HEK293 (cell line): ENCODE results near the gene ALDH4A1.
A peak's percentile ranks its signal among the peaks of the same experiment; 100 is the strongest.

ENCODE experiments used
- CTCF ChIA-PET: fragments of 350-600 bp; formaldehyde crosslinking; extraction: SDS; loops from one replicate; lab custom pipeline; 2021; ENCODE audit warnings: antibody characterized with exemption; lab: Yijun Ruan, JAX
- POLR2A ChIA-PET: fragments of 300-600 bp; formaldehyde crosslinking; extraction: SDS; loops from one replicate; lab custom pipeline; 2020; ENCODE audit warnings: antibody characterized with exemption, inconsistent platforms; lab: Yijun Ruan, JAX
- H3K27ac ChIP-seq: fragments of 200-500 bp; sonication (Bioruptor generic); 2 replicates; pipeline ENCODE4 v1.5.1; 2014; ENCODE audit warnings: low read depth, low read length, control low read depth, inconsistent platforms; ENCODE audit errors: extremely low read depth
- H3K36me3 ChIP-seq, 2 experiments: fragments of 200-500 bp in 1 of 2; sonication (Bioruptor generic) in 1 of 2; 1 replicate in 1 of 2; 2 replicates in 1 of 2; pipeline ENCODE4 v1.5.1; 2014 to 2017; ENCODE audit warnings: inconsistent platforms in 2 of 2, low read length in 2 of 2; ENCODE audit not compliant: control insufficient read depth in 2 of 2, insufficient read depth in 1 of 2
- H3K4me1 ChIP-seq: fragments of 200-500 bp; sonication (Bioruptor generic); 2 replicates; pipeline ENCODE4 v1.5.1; 2014; ENCODE audit warnings: mild to moderate bottlenecking, low read length, inconsistent platforms; ENCODE audit not compliant: control insufficient read depth, insufficient read depth
- H3K4me3 ChIP-seq: 2 replicates; pipeline ENCODE4 v1.5.1; 2011; ENCODE audit warnings: low read depth, mild to moderate bottlenecking, control low read depth, low read length, moderate library complexity
- H3K9me3 ChIP-seq: fragments of 200-500 bp; sonication (Bioruptor generic); 2 replicates; pipeline ENCODE4 v1.5.1; 2014; ENCODE audit warnings: low read depth, low read length, inconsistent platforms; ENCODE audit not compliant: control insufficient read depth, insufficient read depth
- HOXC10 ChIP-seq: sonication (generic); formaldehyde crosslinking; IDR thresholded peaks from 2 replicates; pipeline ENCODE4 v1.8.1; 2023; ENCODE audit warnings: mild to moderate bottlenecking, missing genetic modification reagents
- KLF7 ChIP-seq: fragments of 450-650 bp; formaldehyde crosslinking; IDR thresholded peaks from 2 replicates; pipeline ENCODE4 v1.5.1; 2016; ENCODE audit warnings: missing biosample characterization, missing genetic modification characterization, borderline replicate concordance
- MEIS1 ChIP-seq: sonication (generic); formaldehyde crosslinking; IDR thresholded peaks from 2 replicates; pipeline ENCODE4 v1.8.1; 2022; ENCODE audit warnings: missing genetic modification reagents, mild to moderate bottlenecking, borderline replicate concordance
- ZBTB17 ChIP-seq: fragments of 450-650 bp; formaldehyde crosslinking; IDR thresholded peaks from 2 replicates; pipeline ENCODE4 v1.5.1; 2016; ENCODE audit warnings: missing biosample characterization, missing genetic modification characterization
- ZFHX2 ChIP-seq: fragments of 450-650 bp; formaldehyde crosslinking; conservative IDR thresholded peaks from 2 replicates; pipeline ENCODE4 v1.5.1; 2016; ENCODE audit warnings: missing biosample characterization, missing genetic modification characterization
- ZFP37 ChIP-seq: fragments of 450-650 bp; formaldehyde crosslinking; IDR thresholded peaks from 2 replicates; pipeline ENCODE4 v1.5.1; 2016; ENCODE audit warnings: missing biosample characterization, missing genetic modification characterization
- ZNF155 ChIP-seq: fragments of 450-650 bp; formaldehyde crosslinking; IDR thresholded peaks from 2 replicates; pipeline ENCODE4 v1.5.1; 2016; ENCODE audit warnings: missing biosample characterization, missing genetic modification characterization
- ZNF16 ChIP-seq: fragments of 450-650 bp; formaldehyde crosslinking; IDR thresholded peaks from 2 replicates; pipeline ENCODE4 v1.5.1; 2016; ENCODE audit warnings: low read depth, missing biosample characterization, missing genetic modification characterization
- ZNF169 ChIP-seq: fragments of 450-650 bp; formaldehyde crosslinking; IDR thresholded peaks from 2 replicates; pipeline ENCODE4 v1.5.1; 2016; ENCODE audit warnings: missing biosample characterization, missing genetic modification characterization
- ZNF184 ChIP-seq: fragments of 450-650 bp; IDR thresholded peaks from 2 replicates; pipeline ENCODE4 v1.5.1; 2018; ENCODE audit warnings: missing biosample characterization, mild to moderate bottlenecking, missing genetic modification characterization
- ZNF292 ChIP-seq: fragments of 450-650 bp; formaldehyde crosslinking; IDR thresholded peaks from 2 replicates; pipeline ENCODE4 v1.5.1; 2016; ENCODE audit warnings: low read depth, missing biosample characterization, missing genetic modification characterization, borderline replicate concordance
- ZNF311 ChIP-seq: fragments of 450-650 bp; formaldehyde crosslinking; IDR thresholded peaks from 2 replicates; pipeline ENCODE4 v1.5.1; 2017; ENCODE audit warnings: missing biosample characterization, missing genetic modification characterization, borderline replicate concordance
- ZNF335 ChIP-seq: fragments of 450-650 bp; formaldehyde crosslinking; conservative IDR thresholded peaks from 2 replicates; pipeline ENCODE4 v1.5.1; 2016; ENCODE audit warnings: missing biosample characterization, missing genetic modification characterization
- ZNF548 ChIP-seq: fragments of 450-650 bp; formaldehyde crosslinking; IDR thresholded peaks from 2 replicates; pipeline ENCODE4 v1.5.1; 2016; ENCODE audit warnings: missing biosample characterization, missing genetic modification characterization
- ZNF654 ChIP-seq: fragments of 450-650 bp; formaldehyde crosslinking; IDR thresholded peaks from 2 replicates; pipeline ENCODE4 v1.5.1; 2016; ENCODE audit warnings: low read depth, missing biosample characterization, missing genetic modification characterization
- ZSCAN16 ChIP-seq: fragments of 450-650 bp; formaldehyde crosslinking; IDR thresholded peaks from 2 replicates; pipeline ENCODE4 v1.5.1; 2016; ENCODE audit warnings: missing biosample characterization, missing genetic modification characterization
- TF ChIP-seq, protein P1 (sequence below): fragments of 450-650 bp; formaldehyde crosslinking; IDR thresholded peaks from 2 replicates; pipeline ENCODE4 v1.5.1; 2016; ENCODE audit warnings: missing biosample characterization, missing genetic modification characterization
- TF ChIP-seq, protein P2 (sequence below): fragments of 450-650 bp; formaldehyde crosslinking; IDR thresholded peaks from 2 replicates; pipeline ENCODE4 v1.5.1; 2016; ENCODE audit warnings: missing biosample characterization, missing genetic modification characterization
- TF ChIP-seq, protein P3 (sequence below): fragments of 450-650 bp; formaldehyde crosslinking; IDR thresholded peaks from 2 replicates; pipeline ENCODE4 v1.5.1; 2016; ENCODE audit warnings: missing biosample characterization, missing genetic modification characterization

Gene ALDH4A1

GRCh38 chr1:18884727-18885126 is 17.6 kb downstream of the ALDH4A1 start:
- Histone ChIP-seq H3K36me3 (peaks cover 0 to 7% of the 10 kb centered on the region in 2 experiments; a peak in 1 of 3 replicates), H3K9me3 (no peaks in the 10 kb centered on the region)
- TF ChIP-seq KLF7 (tag by site-specific recombination) (no peak), ZNF169 (tag by site-specific recombination) (no peak), ZBTB17 (tag by site-specific recombination) (no peak)
- TF ChIP-seq, protein P1, sequence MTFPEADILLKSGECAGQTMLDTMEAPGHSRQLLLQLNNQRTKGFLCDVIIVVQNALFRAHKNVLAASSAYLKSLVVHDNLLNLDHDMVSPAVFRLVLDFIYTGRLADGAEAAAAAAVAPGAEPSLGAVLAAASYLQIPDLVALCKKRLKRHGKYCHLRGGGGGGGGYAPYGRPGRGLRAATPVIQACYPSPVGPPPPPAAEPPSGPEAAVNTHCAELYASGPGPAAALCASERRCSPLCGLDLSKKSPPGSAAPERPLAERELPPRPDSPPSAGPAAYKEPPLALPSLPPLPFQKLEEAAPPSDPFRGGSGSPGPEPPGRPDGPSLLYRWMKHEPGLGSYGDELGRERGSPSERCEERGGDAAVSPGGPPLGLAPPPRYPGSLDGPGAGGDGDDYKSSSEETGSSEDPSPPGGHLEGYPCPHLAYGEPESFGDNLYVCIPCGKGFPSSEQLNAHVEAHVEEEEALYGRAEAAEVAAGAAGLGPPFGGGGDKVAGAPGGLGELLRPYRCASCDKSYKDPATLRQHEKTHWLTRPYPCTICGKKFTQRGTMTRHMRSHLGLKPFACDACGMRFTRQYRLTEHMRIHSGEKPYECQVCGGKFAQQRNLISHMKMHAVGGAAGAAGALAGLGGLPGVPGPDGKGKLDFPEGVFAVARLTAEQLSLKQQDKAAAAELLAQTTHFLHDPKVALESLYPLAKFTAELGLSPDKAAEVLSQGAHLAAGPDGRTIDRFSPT (tag by site-specific recombination), result no peak
- TF ChIP-seq, all 188 proteins: peak for 0
- POLR2A ChIA-PET, result interaction anchor here (1.4 kb wide), 1 partner anchor 18 kb away, joined by 7 read pairs; the partner anchor contains the start of gene ALDH4A1
- CTCF ChIA-PET, result interaction anchor here (0.7 to 3.4 kb wide), 28 partner anchors 8 to 356 kb away, joined by 3 to 29 read pairs (median 4); partner anchors contain the start of gene ALDH4A1
- H3K4me1 ChIP-seq, result 0 out of 2 replicates have a peak, but pooled peaks cover 2% of the 10 kb centered on the region
- no peak overlapping the region for H3K4me3 ChIP-seq
- no peak overlapping the region for H3K27ac ChIP-seq

- ChIA-PET POLR2A (interaction anchor here (1.4 kb wide), 1 partner anchor 19 kb away, joined by 7 read pairs; the partner anchor contains the start of gene ALDH4A1), CTCF (interaction anchor here (0.6 to 3.4 kb wide), 35 partner anchors 9 to 1663 kb away, joined by 3 to 29 read pairs (median 4); partner anchors contain the start of gene ALDH4A1)
- no peak overlapping the region for H3K4me3 ChIP-seq
- no peak overlapping the region for H3K27ac ChIP-seq
- TF ChIP-seq HOXC10, result no peak
- no peak for TF ChIP-seq ZNF16 (tag by site-specific recombination)
- TF ChIP-seq, protein P2, sequence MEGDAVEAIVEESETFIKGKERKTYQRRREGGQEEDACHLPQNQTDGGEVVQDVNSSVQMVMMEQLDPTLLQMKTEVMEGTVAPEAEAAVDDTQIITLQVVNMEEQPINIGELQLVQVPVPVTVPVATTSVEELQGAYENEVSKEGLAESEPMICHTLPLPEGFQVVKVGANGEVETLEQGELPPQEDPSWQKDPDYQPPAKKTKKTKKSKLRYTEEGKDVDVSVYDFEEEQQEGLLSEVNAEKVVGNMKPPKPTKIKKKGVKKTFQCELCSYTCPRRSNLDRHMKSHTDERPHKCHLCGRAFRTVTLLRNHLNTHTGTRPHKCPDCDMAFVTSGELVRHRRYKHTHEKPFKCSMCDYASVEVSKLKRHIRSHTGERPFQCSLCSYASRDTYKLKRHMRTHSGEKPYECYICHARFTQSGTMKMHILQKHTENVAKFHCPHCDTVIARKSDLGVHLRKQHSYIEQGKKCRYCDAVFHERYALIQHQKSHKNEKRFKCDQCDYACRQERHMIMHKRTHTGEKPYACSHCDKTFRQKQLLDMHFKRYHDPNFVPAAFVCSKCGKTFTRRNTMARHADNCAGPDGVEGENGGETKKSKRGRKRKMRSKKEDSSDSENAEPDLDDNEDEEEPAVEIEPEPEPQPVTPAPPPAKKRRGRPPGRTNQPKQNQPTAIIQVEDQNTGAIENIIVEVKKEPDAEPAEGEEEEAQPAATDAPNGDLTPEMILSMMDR (tag by site-specific recombination), result no peak
- TF ChIP-seq, protein P3, sequence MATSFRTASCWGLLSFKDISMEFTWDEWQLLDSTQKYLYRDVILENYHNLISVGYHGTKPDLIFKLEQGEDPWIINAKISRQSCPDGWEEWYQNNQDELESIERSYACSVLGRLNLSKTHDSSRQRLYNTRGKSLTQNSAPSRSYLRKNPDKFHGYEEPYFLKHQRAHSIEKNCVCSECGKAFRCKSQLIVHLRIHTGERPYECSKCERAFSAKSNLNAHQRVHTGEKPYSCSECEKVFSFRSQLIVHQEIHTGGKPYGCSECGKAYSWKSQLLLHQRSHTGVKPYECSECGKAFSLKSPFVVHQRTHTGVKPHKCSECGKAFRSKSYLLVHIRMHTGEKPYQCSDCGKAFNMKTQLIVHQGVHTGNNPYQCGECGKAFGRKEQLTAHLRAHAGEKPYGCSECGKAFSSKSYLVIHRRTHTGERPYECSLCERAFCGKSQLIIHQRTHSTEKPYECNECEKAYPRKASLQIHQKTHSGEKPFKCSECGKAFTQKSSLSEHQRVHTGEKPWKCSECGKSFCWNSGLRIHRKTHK (tag by site-specific recombination), result no peak
- H3K36me3 ChIP-seq, result peaks cover 0 to 7% of the 10 kb centered on the region in 2 experiments; a peak in 1 of 3 replicates
- H3K9me3 ChIP-seq, result no peaks in the 10 kb centered on the region
- 0 out of 2 replicates have a peak, but pooled peaks cover 2% of the 10 kb centered on the region for H3K4me1 ChIP-seq
These were observed 18.0 kb downstream of the ALDH4A1 start for GRCh38 chr1:18884419-18884717.

GRCh38 chr1:18883636-18884418 is 18.5 kb downstream of the ALDH4A1 start:
- CTCF ChIA-PET, result interaction anchor here (0.5 to 3.4 kb wide), 36 partner anchors 9 to 1664 kb away, joined by 3 to 29 read pairs (median 4); partner anchors contain the start of gene ALDH4A1
- Histone ChIP-seq H3K4me3 (no peak overlapping the region), H3K9me3 (no peaks in the 10 kb centered on the region), H3K4me1 (0 out of 2 replicates have a peak, but pooled peaks cover 2% of the 10 kb centered on the region), H3K36me3 (peaks cover 0 to 7% of the 10 kb centered on the region in 2 experiments; a peak in 1 of 3 replicates), H3K27ac (no peak overlapping the region)
- POLR2A ChIA-PET, result interaction anchor here (0.6 to 1.4 kb wide), 2 partner anchors 19 to 213 kb away, joined by 3 to 7 read pairs; partner anchors contain the start of gene ALDH4A1
- TF ChIP-seq ZSCAN16 (tag by site-specific recombination), result no peak
- TF ChIP-seq ZNF654 (tag by site-specific recombination), result peak; percentile 49
- no peak for TF ChIP-seq ZNF184 (tag by site-specific recombination)
- TF ChIP-seq ZFHX2 (tag by site-specific recombination), result peak; percentile 27; the same call in 1 of the 2 replicates
- TF ChIP-seq ZNF155 (tag by site-specific recombination), result no peak
- TF ChIP-seq, protein P3 (tag by site-specific recombination), result no peak
- no peak for TF ChIP-seq ZFP37 (tag by site-specific recombination)
- TF ChIP-seq ZNF548 (tag by site-specific recombination), result no peak
- peak; percentile 65 for TF ChIP-seq ZNF335
- no peak for TF ChIP-seq ZNF292 (tag by site-specific recombination)
- TF ChIP-seq ZNF311 (tag by site-specific recombination), result no peak
- TF ChIP-seq MEIS1 (CRISPR knock-in tag), result no peak
